Ishikawa (cell line): Measurements from ENCODE around the gene NEK8.

ENCODE experiments used
- CEBPB ChIP-seq: IDR thresholded peaks from 2 replicates; pipeline ENCODE4 v1.6.1; 2012
- CREB1 ChIP-seq: IDR thresholded peaks from 2 replicates; pipeline ENCODE4 v1.6.1; 2012; ENCODE audit warnings: low read depth
- EGR1 ChIP-seq: IDR thresholded peaks from 2 replicates; pipeline ENCODE4 v1.6.1; 2012
- EP300 ChIP-seq: IDR thresholded peaks from 2 replicates; pipeline ENCODE4 v1.6.1; 2012; ENCODE audit warnings: borderline replicate concordance
- FOXM1 ChIP-seq: IDR thresholded peaks from 2 replicates; pipeline ENCODE4 v1.6.1; 2012; ENCODE audit warnings: low read depth, borderline replicate concordance
- NFIC ChIP-seq: IDR thresholded peaks from 2 replicates; pipeline ENCODE4 v1.6.1; 2012
- RAD21 ChIP-seq: IDR thresholded peaks from 2 replicates; pipeline ENCODE4 v1.6.1; 2012; ENCODE audit warnings: low read depth
- REST ChIP-seq: IDR thresholded peaks from 2 replicates; pipeline ENCODE4 v1.6.1; 2012; ENCODE audit warnings: low read depth, mild to moderate bottlenecking
- TAF1 ChIP-seq: IDR thresholded peaks from 2 replicates; pipeline ENCODE4 v1.6.1; 2012; ENCODE audit warnings: low read depth, mild to moderate bottlenecking
- TCF12 ChIP-seq: IDR thresholded peaks from 2 replicates; pipeline ENCODE4 v1.6.1; 2012; ENCODE audit warnings: low read depth
- TEAD4 ChIP-seq: IDR thresholded peaks from 2 replicates; pipeline ENCODE4 v1.6.1; 2012
- USF1 ChIP-seq: IDR thresholded peaks from 2 replicates; pipeline ENCODE4 v1.6.1; 2012
- YY1 ChIP-seq: IDR thresholded peaks from 2 replicates; pipeline ENCODE4 v1.6.1; 2012; ENCODE audit warnings: low read depth
- ZBTB7A ChIP-seq: IDR thresholded peaks from 2 replicates; pipeline ENCODE4 v1.6.1; 2012; ENCODE audit warnings: low read depth
- TF ChIP-seq, protein P1 (sequence below): IDR thresholded peaks from 2 replicates; pipeline ENCODE4 v1.6.1; 2012

Gene NEK8

GRCh38 chr17:28747051-28747691, 18.6 kb downstream of the NEK8 start:
- TF ChIP-seq NFIC = no peak

- no peak for TF ChIP-seq NFIC
- no peak for TF ChIP-seq ZBTB7A
- TF ChIP-seq CREB1 = no peak
- TF ChIP-seq, protein P1, sequence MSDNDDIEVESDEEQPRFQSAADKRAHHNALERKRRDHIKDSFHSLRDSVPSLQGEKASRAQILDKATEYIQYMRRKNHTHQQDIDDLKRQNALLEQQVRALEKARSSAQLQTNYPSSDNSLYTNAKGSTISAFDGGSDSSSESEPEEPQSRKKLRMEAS = no peak
- TF ChIP-seq EP300 = no peak
- TF ChIP-seq EGR1 = no peak
- TF ChIP-seq FOXM1 = no peak
- no peak for TF ChIP-seq RAD21
- TF ChIP-seq TAF1 = no peak
- TF ChIP-seq REST = no peak
- TF ChIP-seq CEBPB = no peak
- no peak for TF ChIP-seq TCF12
- no peak for TF ChIP-seq USF1
- TF ChIP-seq YY1 = no peak
- TF ChIP-seq TEAD4 = no peak
Measured at GRCh38 chr17:28747801-28748750, 19.5 kb downstream of the NEK8 start.

- TF ChIP-seq RAD21 (no peak), EGR1 (no peak), EP300 (no peak), ZBTB7A (no peak), YY1 (no peak)
- TF ChIP-seq, protein P1 = no peak
Measured at GRCh38 chr17:28748852-28749515, 20.4 kb downstream of the NEK8 start.

DNA sequence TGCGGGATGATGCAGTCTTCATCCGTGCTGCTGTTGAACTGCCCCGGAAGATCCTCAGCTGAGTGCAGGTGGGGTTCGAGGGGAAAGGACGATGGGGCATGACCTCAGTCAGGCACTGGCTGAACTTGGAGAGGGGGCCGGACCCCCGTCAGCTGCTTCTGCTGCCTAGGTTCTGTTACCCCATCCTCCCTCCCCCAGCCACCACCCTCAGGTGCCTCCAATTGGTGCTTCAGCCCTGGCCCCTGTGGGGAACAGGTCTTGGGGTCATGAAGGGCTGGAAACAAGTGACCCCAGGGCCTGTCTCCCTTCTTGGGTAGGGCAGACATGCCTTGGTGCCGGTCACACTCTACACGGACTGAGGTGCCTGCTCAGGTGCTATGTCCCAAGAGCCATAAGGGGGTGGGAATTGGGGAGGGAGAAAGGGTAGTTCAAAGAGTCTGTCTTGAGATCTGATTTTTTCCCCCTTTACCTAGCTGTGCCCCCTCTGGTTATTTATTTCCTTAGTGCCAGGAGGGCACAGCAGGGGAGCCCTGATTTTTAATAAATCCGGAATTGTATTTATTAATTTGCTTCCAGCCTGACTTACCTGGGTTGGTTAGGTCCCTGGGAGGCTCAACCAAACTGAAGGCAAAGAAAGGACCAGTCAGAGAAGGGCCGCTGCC, 21.1 kb downstream of the NEK8 start:
- TF ChIP-seq EGR1 (no peak), YY1 (no peak), RAD21 (no peak), NFIC (no peak)

DNA sequence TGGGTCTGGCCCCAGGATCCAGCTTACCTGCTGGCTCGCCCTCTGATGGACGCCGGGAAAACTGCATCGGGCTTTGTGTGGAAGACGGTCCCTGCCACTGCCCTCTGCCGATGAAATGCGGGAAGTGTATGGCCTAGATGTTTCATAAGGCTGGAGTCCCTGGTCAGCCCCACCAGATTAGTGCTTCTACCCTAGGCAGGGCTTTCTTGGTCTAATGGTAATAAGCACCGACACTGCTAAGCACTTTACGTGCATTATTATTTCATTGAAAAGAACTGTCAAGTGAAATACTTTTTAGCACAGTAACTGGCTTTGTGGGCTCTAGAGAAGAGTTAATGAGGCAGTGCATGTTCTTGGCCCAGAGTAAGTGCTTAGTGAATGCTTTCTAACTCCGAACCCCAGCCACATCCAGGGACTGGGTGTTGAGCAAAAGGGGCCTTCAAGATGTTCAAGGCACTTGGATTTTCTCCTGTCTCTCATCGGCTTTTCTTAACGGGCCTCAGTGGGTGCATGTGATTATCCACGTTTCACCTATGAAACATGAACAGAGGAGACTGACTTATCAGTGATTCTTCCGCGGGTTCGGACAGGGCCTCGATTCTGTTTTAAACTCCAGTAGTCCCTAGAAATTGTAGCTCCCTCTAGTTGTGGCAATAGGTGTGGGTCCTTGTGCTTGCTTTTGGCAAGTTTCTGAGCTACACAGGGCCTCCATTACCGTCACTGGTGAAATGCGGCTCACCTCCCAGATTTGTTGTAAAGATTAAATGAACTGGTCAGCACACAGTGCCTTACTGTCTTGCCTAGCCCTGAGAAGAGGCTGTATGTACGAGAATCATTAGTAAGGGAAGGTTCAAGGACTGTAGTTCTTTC, 21.8 kb downstream of the NEK8 start:
- TF ChIP-seq RAD21 (peak; percentile 80), TAF1 (no peak), YY1 (no peak)

DNA sequence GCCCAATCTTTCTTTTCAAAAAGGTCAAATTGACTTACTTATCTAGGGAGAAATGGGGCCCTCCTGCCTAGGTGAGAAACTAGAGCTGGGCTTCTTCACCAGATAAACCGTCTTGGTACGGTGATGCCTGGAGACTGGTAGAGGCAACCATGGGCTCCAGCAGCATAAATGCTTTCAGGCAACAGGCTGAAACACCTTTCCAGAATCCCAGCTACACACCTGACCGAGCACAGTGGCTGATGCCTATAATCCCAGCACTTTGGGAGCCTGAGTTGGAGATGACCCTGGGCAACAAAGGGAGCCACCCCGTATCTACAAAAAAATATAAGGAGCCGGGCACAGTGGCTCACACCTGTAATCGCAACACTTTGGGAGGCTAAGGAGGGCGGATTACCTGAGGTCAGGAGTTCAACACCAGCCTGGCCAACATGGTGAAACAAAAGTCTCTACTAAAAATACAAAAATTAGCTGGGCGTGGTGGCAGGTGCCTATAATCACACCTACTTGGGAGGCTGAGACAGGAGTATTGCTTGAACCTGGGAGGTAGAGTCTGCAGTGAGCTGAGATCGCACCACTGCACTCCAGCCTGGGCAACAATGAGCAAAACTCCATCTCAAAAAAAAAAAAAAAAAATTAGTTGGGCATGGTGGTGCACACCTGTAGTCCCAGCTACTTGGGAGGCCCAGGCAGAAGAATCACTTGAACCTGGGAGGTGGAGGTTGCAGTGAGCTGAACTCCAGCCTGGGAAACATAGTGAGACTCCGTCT, 23.2 kb downstream of the NEK8 start:
- TF ChIP-seq NFIC (no peak), CREB1 (no peak), USF1 (no peak), ZBTB7A (no peak), CEBPB (no peak), RAD21 (no peak), TAF1 (no peak), FOXM1 (no peak), TCF12 (no peak), EGR1 (no peak)
- TF ChIP-seq, protein P1 = no peak
